Activated CD8-positive, alpha-beta memory T cell treated with anti-CD3 and anti-CD28 coated beads, Interleukin-2, amount 50 U/mL, for 1 hour (primary cell): ENCODE results near the gene VSNL1.

Experiments
- DNase-seq: peaks from one replicate; pipeline ENCODE4 v3.0.0-alpha.2; 2020; ENCODE audit errors: extremely low read depth

VSNL1 gene

GRCh38 chr2:17581831-17582230 is 41.3 kb downstream of the VSNL1 start:
- DNase-seq: no peak

GRCh38 chr2:17583166-17583565 is 42.7 kb downstream of the VSNL1 start:
- no peak for DNase-seq

- no peak for DNase-seq
These were observed 43.1 kb downstream of the VSNL1 start for GRCh38 chr2:17583646-17584045.

GRCh38 chr2:17584689-17585088 is 44.2 kb downstream of the VSNL1 start:
- DNase-seq: no peak

GRCh38 chr2:17587469-17587868 is 47.0 kb downstream of the VSNL1 start:
- no peak for DNase-seq

- DNase-seq: no peak
These were observed 47.5 kb downstream of the VSNL1 start for GRCh38 chr2:17588031-17588430.

GRCh38 chr2:17589406-17590035 is 49.0 kb downstream of the VSNL1 start:
- DNase-seq: no peak

GRCh38 chr2:17590342-17590911 is 49.9 kb downstream of the VSNL1 start:
- DNase-seq: no peak

- DNase-seq: no peak
These were observed 51.4 kb downstream of the VSNL1 start for GRCh38 chr2:17591846-17592245.

GRCh38 chr2:17592731-17593409 is 52.4 kb downstream of the VSNL1 start:
- no peak for DNase-seq

- no peak for DNase-seq
These were observed 52.9 kb downstream of the VSNL1 start for GRCh38 chr2:17593445-17593840.

GRCh38 chr2:17593841-17594491 is 53.5 kb downstream of the VSNL1 start:
- DNase-seq: no peak

- no peak for DNase-seq
These were observed 54.3 kb downstream of the VSNL1 start for GRCh38 chr2:17594533-17595401.

GRCh38 chr2:17599617-17600016 is 59.1 kb downstream of the VSNL1 start:
- no peak for DNase-seq

- no peak for DNase-seq
These were observed 60.2 kb downstream of the VSNL1 start for GRCh38 chr2:17600556-17601204.

- no peak for DNase-seq
These were observed 63.6 kb downstream of the VSNL1 start for GRCh38 chr2:17604050-17604449.

- DNase-seq: no peak
These were observed 65.2 kb downstream of the VSNL1 start for GRCh38 chr2:17605696-17606095.

GRCh38 chr2:17606851-17607250 is 66.4 kb downstream of the VSNL1 start:
- DNase-seq: no peak

GRCh38 chr2:17607379-17607778 is 66.9 kb downstream of the VSNL1 start:
- no peak for DNase-seq

GRCh38 chr2:17608251-17608650 is 67.8 kb downstream of the VSNL1 start:
- no peak for DNase-seq

- DNase-seq: no peak
These were observed 70.0 kb downstream of the VSNL1 start for GRCh38 chr2:17610521-17610920.
